Cerebellar nuclear complex (tissue), 1 donor: ENCODE data around the gene MRPL46.

ENCODE experiments used
- DNase-seq, 2 experiments: peaks; one replicate each; lab custom pipeline; 2025; lab: John Stamatoyannopoulos, UW

MRPL46 gene

DNA sequence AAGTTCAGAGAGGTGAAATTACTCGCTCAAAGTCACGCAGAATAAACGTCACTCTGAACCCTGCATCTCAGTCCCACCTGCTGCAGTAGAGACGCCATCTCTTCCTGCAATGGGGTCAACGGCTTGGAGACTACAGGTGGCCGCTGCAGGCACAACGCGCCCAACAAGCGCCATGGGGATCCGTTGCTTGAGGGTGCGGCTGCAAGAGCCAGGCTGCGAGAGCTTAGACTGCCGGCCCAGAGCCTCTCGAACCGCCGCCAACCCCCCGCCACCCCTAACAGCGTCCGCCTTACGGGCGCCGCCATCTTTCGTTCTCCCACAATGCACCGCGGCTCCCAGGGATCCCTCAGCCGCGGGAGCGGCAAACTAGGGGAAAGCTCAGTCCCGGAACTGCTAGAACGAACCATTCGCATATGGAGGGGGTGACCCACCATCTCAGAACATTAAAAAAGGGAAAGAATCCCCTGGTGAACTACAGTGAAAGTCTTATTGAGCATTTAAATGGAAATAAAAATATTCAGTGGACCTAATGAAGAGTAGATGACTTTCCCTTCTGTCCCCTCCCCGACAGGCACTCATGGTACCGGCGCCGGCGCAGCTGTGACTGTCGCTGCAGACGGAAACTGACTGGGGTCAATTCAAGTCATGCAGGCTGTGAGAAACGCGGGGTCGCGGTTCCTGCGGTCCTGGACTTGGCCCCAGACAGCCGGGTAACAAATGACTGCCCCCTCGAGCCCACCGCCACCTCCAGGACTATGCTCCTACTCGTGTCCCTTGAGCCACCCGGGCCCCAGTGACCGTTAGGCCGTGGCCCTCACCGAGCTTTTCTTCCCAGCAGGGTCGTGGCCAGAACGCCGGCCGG, at the start of gene MRPL46, which contains the start of gene MRPS11:
MRPL46 (minus strand) TSS at position 316 of the 862 bp plus-strand sequence; CDS start at position 305, 11 bp downstream.
MRPS11 (plus strand) TSS at position 636 of the 862 bp plus-strand sequence; CDS start at position 646, 10 bp downstream.
- peak in 1 of 2 experiments; percentile 31 for DNase-seq

DNA sequence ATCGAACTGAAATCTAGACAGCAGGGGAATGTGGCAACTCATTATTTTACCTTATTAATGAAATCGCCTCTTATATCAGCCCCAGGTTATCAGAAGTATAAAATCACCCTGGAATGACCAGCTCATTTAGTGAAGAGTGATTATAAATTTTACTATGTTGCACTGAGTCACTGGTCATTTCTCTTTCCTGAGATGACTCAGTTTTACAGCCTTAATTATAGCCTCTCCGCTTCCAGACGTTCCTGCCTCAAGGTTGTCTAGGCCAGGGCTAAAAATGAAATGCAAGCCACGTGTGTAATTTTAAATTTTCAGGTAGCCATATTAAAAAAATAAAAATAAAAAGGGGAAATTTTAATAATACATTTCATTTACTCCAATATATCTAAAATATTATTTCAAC, 46.0 kb upstream of the MRPL46 start:
- DNase-seq = no peak

DNA sequence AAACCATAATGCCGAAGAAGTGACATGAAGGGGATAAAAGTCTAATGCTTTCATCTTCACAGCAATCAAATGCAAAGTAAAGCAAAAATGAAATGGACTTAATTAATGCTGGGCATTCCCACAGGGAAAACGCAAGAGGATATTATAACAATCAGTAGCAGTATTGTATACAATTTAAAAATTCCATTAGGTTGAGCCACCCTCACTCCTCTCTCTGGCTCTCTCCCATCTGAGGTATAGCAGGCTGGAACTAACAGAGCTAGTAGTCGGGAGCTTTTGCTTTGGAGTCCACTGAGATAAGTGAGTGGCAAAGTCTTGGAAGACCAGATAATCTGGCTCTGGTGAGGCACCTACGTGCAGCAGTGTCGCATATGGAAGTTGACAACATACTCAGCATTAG, 45.4 kb upstream of the MRPL46 start:
- DNase-seq = no peak

DNA sequence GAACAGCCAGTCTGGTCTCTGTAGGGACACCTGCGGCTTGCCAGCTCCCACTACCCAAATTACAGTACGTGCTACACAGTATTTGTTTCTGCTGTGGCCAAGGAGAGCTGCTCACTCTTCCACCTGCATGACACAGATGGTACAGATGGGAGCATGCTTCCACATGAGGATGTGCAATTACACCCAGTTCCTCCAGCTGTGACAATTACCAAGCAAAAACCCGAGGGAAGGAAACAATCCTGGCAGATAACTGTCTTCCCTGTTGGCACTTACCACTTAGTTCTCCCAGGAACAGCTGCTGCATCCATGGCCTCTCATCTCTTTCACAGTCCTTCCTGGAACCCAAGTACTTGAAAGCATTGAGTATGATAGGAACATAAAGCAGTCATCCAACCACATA, 44.9 kb upstream of the MRPL46 start:
- no peak for DNase-seq

DNA sequence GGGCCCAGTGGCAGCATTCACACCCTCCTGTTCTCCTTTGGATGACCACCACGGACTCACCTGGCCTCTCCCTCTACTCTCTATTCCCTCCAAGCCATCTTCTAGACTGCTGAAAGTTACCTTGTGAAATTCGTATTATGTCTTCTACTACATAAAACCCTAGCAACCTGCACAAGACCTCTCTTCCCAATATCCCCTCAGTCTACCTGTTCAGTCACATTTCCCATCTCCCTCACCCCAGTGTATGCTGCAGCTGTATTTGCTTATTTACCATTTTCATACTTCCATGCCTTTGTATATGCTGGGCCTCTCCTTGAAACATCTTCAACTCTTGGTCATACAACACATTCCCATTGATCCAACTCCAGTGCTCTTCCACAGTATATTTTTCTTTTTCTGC, 44.0 kb upstream of the MRPL46 start:
- DNase-seq = no peak

DNA sequence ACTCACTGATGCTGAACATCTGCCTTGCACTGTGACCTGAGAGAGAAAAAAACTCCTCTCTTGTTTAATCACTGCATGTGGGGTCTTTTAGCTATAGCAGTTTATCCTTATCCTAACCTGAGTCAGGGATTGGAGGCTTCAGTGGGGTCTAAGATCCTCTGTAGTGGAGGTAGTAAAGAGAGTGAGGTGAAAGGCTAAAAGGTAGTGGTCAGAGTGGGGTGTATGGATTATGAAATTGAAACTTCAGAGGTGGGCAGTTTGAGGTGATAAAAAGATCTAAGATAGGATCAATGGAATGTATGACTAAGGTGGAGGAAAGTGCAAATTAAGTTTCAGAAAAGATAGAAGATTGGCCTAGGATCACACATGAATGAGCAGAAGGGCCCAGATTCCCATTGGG, 42.8 kb upstream of the MRPL46 start:
- no peak for DNase-seq

DNA sequence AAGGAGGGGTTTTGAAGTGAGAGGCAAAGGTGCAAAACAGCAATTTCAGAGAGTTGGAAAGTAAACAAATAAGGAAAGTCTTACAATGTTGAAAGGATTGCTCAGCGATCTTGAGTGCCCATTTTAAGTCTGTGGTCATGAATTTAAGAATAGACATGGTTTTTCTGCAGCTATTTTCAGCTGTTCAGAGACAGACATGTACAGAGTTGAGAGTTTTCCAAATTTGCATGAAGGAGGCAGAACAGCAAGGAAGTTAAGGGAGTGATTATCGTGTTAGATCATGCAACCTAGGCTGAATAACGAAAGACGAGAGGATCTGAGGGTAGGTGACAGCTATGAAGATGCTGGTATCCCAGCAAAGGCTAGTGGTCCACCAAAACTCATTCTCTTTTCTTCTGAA, 42.1 kb upstream of the MRPL46 start:
- no peak for DNase-seq

DNA sequence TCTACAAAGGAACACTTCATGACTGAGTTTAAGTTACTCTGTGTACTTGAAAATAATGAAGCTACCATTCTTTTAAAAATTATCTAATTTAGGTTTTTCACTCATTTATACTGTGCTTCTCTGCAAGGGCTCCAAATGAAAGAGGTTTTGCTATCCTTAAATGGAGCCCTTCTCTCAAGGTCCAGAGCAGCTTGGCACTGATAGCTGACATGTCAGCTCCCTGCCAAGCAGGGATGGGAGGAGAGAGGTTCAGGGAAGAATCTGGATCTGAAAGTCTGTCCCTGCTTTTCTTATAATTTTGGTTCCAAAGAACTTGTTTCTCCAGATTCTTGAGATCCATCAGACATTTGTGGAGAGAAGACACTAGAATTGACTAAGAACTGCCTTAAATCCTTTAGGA, 39.4 kb upstream of the MRPL46 start:
- DNase-seq = no peak

DNA sequence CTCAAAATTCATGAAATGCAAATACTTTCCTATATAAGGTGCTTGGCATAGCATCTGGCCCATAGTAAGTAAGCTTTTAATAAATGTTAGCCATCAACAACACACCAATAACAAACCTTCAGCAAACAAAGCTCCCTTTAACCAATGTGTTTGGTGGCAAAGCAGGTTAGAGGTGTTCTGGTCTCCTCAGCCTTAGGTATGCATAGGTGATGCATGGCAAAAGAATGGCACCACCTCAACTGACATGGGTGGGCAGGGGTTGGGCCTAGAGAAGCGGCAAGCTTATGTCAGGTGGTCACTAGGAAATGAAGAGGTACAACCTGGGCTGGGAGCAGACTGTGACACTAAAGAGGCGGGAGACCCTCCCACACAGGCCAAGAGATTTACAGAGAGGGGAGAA, 38.5 kb upstream of the MRPL46 start:
- DNase-seq = no peak

DNA sequence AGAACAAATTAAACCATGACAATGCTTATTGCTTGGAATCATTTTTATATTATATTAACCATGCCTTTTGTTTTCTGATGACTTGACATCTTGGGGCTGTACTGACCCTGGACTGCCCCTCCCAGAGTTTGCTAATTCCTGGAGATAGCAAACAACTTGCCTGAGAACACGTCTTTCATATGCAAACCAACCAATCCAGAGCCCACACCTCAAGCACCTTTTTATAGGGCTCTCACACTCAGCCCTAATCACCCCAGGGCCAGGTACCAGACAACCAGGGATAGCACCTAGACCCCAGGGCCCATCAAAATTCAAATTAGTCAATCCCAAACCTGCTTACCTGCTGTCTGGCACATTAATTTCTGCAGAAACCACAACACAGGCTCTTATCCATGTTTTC, 37.3 kb upstream of the MRPL46 start:
- no peak for DNase-seq

DNA sequence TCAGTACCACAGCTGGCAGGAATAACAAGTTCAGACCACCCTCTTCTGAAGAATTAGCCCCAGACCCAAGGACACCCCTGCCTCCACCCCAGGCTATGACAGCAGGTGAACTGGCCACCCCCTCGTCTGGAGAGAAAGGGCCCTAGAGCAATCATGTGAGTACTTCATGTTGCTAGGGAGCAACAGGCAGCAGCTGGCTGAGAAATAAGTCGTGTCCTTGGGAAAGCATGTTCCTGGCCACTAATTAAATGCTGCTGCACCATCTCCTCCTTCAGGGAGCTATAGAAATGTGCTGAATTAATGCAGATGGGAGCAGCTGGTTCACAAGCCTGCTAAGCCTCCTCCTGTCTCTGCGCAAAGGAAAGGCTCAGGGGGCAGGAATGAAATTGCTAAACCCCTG, 31.8 kb upstream of the MRPL46 start:
- no peak for DNase-seq

DNA sequence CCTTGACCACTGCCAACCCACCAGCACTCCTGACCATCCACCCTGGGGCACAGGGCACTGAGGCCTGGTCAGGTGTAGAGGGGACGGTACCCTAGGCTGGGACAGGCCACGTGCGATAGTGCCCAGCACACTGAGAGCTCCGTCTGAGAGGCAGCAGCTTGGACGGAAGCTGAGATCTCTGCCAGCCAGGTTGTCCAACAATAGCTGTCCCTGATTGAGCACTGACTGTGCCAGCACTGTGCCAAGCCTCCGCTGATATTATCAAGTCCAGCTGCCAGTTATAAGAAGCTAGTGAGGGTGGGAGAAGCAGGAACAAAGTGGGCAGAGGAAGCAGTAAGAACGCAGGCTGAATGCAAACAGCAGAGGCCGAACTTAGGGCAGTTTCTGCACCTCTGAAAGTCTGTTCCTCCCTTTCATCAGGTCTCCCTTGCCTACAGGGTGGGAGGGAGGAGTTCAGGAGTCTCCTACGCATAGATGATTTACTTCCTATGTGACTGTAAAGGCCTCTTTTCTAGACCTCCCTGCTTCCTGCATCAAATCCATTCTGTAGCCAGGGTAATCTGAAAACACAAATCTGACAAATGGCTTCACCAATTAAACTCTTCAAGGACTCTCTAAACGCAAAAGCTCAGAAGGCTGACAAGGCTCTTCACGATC, 30.0 kb upstream of the MRPL46 start:
- DNase-seq = peak in 1 of 2 experiments; percentile 30

DNA sequence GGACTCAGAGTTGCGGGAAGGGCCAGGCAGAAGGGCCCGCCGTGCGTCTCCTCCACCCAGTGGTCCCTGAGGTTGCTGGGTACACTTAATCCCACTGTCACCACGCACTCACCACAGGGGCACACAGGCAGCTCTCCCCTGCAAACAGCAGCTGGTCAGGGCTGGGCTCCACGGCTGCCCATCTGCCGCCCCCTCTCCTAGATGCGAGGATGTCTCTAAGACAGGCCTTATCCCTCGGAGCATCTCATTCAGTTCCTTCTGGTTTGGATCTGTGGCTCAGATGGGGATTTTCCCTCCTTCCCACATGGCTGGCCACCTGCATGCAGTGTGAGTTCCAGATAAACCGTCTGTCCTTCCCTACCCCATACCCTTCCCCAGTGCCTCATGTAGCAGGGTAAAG, 26.7 kb upstream of the MRPL46 start:
- DNase-seq = no peak

DNA sequence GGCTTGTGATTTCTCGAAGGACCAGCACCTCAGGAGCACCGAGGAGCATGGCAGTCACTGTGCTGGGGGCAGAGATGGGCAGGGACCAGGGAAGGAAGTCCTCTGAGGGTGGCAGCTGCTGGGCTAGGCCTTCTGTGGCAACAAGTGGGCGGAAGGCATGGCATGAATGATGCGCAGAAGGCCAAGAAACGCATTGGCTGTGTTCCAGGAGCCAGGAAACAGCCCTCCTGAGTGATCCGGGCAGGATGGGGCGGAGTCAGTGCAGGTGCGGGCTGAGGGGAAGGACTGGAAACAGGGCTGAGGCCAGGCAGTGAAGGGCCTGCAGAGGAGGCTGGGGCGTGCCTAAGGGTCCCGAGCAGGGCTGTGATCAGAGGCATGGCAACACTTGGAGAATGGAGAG, 24.0 kb upstream of the MRPL46 start:
- DNase-seq = no peak

DNA sequence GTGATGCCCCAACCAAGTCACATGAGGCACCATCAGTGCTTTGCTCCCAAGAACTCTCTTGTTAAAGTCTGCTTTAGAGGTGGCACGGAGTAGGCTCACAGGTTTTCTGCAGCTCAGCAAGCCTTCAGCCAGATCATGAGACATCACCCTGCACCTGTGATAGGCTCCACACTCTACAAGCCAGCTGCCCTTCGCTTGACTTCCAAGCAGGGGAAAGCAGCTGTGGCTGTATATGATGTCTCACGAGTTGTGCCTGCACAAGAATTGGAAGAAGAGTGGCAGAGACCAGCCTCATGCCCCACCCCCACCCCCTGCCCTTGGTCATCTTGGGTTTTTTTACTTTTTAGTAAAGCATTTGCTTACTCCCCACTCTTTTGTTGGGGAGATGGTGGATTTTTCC, 22.8 kb upstream of the MRPL46 start:
- no peak for DNase-seq

DNA sequence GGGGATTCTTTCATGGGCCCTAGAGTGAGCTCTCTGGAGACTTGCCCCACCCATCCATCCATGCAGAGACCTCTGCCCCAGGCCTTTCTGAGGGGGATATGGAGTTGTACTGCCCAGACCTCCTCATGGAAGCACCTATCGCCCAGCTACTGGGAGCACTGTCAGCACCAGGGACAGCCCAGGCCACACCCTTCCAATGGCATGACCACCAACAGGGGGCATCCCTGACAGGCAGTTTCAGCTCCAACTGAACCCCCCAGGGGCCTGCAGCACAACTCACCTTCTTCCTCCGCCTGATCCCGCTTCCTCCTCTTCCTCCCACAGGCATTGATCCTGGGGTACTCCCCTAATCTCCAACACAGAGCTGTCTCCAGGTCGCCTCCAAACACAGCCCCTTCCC, 22.1 kb upstream of the MRPL46 start:
- no peak for DNase-seq

DNA sequence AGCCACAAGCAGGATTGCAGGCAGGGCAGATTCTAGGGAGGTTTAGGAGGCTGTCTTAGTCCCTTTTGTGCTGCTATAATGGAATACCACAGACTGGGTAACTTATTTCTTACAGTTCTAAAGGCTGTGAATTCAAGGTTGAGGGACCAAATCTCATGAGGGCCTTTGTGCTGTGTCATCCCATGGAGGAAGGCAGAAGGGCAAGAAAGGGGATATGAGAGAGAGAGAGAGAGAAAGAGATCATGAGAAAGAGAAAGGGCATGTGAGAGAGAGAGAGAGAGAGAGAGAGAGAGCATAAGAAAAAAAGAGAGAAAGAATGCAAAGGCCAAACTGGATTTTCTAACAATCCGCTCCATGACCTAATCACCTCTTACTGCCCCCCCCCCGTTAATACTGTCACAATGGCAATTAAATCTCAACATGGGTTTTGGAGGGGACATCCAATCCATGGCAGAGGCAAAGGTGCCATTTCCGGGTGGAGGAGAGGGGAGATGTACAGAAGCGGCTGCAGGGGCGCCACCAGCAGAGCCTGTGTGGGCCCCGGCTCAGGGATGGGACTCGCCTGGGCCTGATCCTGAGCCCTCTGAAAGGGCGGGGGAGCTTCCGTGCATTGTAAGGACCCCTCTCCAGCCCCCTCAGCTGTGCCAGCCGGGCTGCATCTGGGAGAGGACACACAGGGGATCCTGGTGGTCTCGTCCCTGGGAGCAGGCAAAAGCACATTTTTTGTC, 20.8 kb upstream of the MRPL46 start:
- no peak for DNase-seq

DNA sequence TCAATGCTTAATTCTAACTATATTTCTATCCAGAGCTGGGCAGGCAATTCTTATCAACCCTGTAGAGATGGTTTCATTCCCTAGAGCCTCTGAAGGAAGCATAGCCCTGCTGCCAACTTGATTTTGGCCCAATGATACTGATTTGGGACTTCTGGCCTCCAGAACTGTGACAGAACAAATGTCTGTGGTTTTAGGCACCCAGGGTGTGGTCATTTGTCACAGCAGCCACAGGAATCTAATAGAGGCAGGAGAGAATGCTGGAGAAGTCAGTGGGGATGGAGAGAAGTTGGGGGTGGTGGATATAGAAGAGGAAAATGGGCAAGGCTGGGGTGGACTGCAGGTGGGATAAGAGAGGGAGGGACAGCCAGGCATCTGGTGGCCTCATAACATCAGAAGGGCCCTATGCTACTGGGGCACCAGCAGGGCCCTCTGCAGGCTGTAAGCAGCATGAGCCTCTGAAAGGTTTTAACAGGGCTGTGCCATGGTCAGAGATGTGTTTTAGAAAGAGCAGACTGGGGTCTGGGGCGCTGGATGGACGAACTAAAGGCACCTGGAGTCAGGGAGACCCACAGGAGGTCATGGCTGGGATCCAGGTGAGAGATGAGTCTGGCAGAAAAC, 20.1 kb upstream of the MRPL46 start:
- no peak for DNase-seq

DNA sequence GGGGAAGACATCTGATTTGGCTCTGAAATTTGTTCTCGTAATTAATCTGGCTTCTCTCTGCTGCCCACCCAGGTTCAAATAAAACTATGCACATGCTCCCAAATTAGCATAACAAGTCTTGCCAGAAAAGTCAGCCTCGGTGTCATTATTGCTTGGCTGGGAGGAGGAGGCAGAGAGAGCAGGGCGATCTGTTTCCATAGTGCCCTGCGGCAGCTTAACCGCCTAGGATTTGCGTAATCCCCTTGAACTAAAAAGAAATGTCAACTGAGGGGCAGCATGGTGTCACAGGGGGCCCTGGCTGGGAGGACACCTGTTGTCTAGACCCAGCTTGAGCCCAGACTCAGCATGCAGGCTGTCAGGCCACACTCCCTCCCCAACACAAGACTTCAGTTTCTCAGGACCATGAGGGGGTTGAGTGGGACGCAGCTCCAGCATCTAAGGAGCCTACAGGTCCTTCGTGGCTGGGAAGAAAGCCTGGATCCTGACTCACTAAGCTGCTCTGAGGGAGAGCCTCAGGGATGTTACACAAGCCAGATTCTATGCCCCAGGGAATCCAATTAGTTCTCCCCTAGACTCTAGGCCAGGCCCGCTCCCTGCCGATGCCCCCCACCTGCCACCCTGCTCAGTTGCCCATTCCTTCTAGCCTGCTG, 17.6 kb upstream of the MRPL46 start:
- no peak for DNase-seq

DNA sequence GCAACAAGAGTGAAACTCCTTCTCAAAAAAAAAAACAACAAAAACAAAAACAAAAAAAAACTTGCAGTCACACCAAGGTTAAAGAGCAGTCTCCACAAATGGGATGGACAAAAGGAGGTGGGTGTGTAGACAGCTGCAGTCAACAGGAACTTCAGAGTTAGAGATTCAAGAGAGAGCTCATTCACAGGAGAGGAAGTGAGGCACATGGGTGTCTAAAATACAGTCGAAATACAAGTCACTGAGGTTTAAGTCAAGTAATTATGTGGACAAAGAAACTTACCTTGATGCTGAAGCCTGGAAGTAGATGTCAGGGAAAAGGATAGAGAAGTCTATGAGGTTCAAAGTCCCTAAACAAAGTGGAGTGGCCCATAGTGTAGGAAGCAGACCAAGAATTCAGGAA, 15.1 kb upstream of the MRPL46 start:
- DNase-seq = no peak

DNA sequence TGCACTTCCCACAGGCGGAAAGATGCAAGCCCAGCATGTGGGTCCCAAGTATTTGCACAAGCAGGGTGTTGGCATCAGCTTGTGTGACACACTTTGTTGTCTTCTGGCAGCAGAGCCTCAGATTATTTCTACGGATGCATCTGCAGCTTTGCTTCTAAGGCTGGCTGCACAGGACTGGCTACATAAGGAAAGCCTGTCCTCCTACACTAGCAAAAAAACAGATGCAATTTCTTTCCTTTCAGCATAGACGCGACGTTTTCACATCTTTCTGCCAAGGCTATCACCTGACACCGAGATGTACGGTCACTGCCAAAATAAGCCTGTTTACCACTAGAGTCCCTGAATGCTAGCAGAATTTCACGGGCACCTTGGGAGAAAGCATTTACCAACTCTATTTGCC, 13.8 kb upstream of the MRPL46 start:
- DNase-seq = peak in 1 of 2 experiments; percentile 34

DNA sequence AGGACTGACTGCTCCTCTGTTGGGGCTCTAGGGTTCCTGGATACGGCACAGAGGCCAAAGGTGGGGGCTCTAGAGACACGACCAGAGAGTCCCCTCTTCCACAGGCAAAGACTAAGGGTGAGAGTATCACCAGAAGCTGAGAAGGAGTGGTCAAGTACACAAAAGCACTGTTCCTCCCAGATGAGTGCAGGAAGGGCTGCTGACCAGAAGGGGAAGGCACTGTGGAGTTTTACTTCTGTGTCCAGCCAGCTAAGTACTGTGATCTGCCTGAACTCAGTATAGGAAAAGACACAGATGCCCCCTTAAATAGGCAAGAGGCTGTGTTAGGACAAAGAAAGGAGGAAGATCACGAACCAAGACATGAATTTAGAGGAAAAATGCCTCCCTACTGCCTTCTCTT, 12.0 kb upstream of the MRPL46 start:
- DNase-seq = no peak
